Thyroid gland (tissue), 4 donors: ENCODE measurements around the gene PLCB1. TPM values are rescaled to one million over a fixed set of nuclear protein-coding genes. Genes with fewer than 3 reads are reported as not detected.

ENCODE experiments used
- DNase-seq, 2 donors: peaks; one replicate each; pipeline ENCODE4 v3.0.0-alpha.2; 2019
- H3K27ac ChIP-seq, 3 donors: fragments of 200-600 bp; sonication (generic); 1 replicate in 2 of 3; 2 replicates in 1 of 3; pipeline ENCODE4 v1.5.1; 2016 to 2019; ENCODE audit warnings: mild to moderate bottlenecking in 1 of 3, moderate library complexity in 1 of 3
- H3K27me3 ChIP-seq: fragments of 200-600 bp; sonication (generic); one replicate; pipeline ENCODE4 v1.5.1; 2019
- H3K36me3 ChIP-seq, 2 donors: fragments of 200-600 bp; sonication (generic); one replicate each; pipeline ENCODE4 v1.5.1; 2016 to 2019
- H3K4me1 ChIP-seq, 2 donors: fragments of 200-600 bp; sonication (generic); one replicate each; pipeline ENCODE4 v1.5.1; 2017 to 2019
- H3K4me3 ChIP-seq, 3 donors: fragments of 200-600 bp; sonication (generic); replicated peaks in 1 of 3; 1 replicate in 2 of 3; 2 replicates in 1 of 3; pipeline ENCODE4 v1.5.1; 2016; ENCODE audit warnings: mild to moderate bottlenecking in 1 of 3
- H3K9me3 ChIP-seq: fragments of 200-600 bp; sonication (generic); one replicate; pipeline ENCODE4 v1.5.1; 2017
- CTCF ChIP-seq, 6 experiments: fragments of 200-600 bp in 3 of 6; fragments of 450-650 bp in 3 of 6; sonication (generic) in 3 of 6; IDR thresholded peaks; one replicate each; pipeline ENCODE4 v1.5.1; 2016 to 2019; ENCODE audit warnings: antibody characterized with exemption in 6 of 6, mild to moderate bottlenecking in 2 of 6, inconsistent platforms in 1 of 6, moderate library complexity in 1 of 6
- POLR2A ChIP-seq, 2 donors: fragments of 450-650 bp; IDR thresholded peaks; one replicate each; pipeline ENCODE4 v1.6.1; 2017; ENCODE audit warnings: antibody characterized with exemption in 2 of 2, mild to moderate bottlenecking in 2 of 2, moderate library complexity in 1 of 2
- WGBS, 2 donors: methylation state at CpG; one replicate each; pipeline ENCODE4 v1.1.5; 2017; 5-methylcytosine and 5-hydroxymethylcytosine counted together
- intact Hi-C: fragments of 100-400 bp; cut with DNase I; formaldehyde crosslinking; loops from one replicate; pipeline ENCODE4 v1.15.1; 2023
- total RNA-seq, 4 donors: library from RNA; depleted of rRNA; stranded (reverse); fragments of >200 nt; gene quantifications; one replicate each; pipeline ENCODE4 v1.2.3, GENCODE V29; 2016

Gene PLCB1
- total RNA-seq, 4 donors from 2014 or later, result 7.3 to 14.1 (median 11.0) TPM

DNA sequence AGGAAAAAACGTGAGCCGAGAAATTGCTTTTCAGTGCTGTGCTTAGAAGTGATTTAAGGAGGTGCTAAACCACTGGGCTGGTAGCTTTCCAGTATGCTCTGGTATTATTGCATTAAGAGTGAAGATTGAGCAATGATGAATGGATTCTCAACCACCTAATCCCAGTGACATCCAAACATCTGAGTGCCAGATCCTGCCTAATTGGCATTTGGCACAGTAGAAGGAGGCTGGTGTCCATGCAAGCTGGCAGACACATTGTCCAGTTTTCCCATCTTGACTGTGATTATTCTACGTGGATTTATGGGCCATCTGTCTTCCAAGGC is 538.8 kb downstream of the PLCB1 start:
- intact Hi-C loops, result no loop called here
- DNase-seq, result no peak
- WGBS, 2 donors, result 76 to 89% methylated on average over 3 of the region's 3 CpGs

DNA sequence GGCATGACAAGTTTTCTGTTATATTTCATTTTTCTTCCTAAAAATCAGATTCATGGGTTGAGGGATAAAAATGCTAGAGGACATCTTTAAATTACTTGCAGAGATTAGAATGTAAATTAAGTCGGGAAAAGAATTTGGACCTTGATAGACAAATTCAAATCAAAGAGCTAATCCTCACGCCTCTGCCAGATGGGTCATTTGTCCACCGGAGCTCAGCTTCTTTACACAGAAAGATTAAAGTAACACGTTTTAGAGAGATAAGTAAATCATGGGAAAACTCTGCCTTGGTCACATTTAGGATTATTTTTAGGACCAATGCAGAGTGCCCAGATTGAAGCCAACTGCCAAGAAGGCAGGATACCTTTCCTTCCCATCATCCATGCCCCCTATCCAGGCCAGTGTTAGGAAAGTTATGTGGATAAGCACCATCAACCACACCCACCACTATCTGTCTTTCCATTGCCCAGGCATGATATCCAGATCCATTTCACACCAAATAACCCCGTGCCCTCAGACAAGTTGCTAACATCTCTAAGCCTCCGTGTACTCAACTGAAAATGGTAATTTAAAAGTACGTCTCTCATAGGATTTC is 539.4 kb downstream of the PLCB1 start:
- DNase-seq, result no peak
- 77 to 80% methylated on average over 7 of the region's 7 CpGs for WGBS, 2 donors
- no peak for TF ChIP-seq POLR2A (IDR thresholded peaks at IDR 0.05)
- no peak for TF ChIP-seq CTCF (IDR thresholded peaks at IDR 0.05)

More for the DNA sequence above, 538.8 kb downstream of the PLCB1 start:
- Histone ChIP-seq H3K27ac (no peak overlapping the region), H3K9me3 (no peaks in the 10 kb centered on the region), H3K27me3 (no peaks in the 10 kb centered on the region), H3K4me1 (no peaks in the 10 kb centered on the region), H3K4me3 (no peak overlapping the region), H3K36me3 (no peaks in the 10 kb centered on the region)
- TF ChIP-seq CTCF (IDR thresholded peaks at IDR 0.05) (no peak), POLR2A (IDR thresholded peaks at IDR 0.05) (no peak)

GRCh38 chr20:8673116-8673515 is 541.0 kb downstream of the PLCB1 start:
- WGBS, 2 donors, result 96 to 97% methylated on average over 2 of the region's 2 CpGs
- Histone ChIP-seq H3K36me3 (no peaks in the 10 kb centered on the region), H3K27me3 (no peaks in the 10 kb centered on the region), H3K4me3 (no peak overlapping the region), H3K4me1 (no peaks in the 10 kb centered on the region), H3K27ac (no peak overlapping the region), H3K9me3 (no peaks in the 10 kb centered on the region)
- intact Hi-C loops, result no loop called here
- no peak for DNase-seq
- TF ChIP-seq CTCF (IDR thresholded peaks at IDR 0.05) (no peak), POLR2A (IDR thresholded peaks at IDR 0.05) (no peak)

More for the DNA sequence above, 539.4 kb downstream of the PLCB1 start:
- Histone ChIP-seq H3K4me1 (no peaks in the 10 kb centered on the region), H3K9me3 (no peaks in the 10 kb centered on the region), H3K36me3 (no peaks in the 10 kb centered on the region), H3K27me3 (no peaks in the 10 kb centered on the region), H3K27ac (no peak overlapping the region), H3K4me3 (no peak overlapping the region)
- intact Hi-C loops, result no loop called here

DNA sequence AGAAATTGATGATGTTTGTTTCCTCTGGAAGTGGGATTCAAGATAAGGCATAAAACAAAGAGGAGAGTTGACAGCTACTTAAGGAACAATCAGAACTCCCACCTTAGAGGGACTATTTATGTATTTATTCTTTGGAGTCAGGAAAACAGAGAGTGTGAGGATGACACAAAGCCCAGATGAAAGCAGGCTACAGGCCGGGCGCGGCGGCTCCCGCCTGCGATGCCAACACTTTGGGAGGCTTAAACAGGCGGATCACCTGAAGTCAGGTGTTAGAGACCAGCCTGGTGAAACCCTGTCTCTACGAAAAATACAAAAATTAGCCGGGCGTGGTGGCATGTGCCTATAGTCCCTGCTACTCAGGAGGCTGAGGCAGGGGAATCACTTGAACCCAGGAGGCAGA is 543.8 kb downstream of the PLCB1 start:
- Histone ChIP-seq H3K9me3 (no peaks in the 10 kb centered on the region), H3K27ac (no peak overlapping the region), H3K27me3 (no peaks in the 10 kb centered on the region), H3K4me1 (no peaks in the 10 kb centered on the region), H3K4me3 (no peak overlapping the region), H3K36me3 (no peaks in the 10 kb centered on the region)
- intact Hi-C loops, result no loop called here
- TF ChIP-seq CTCF (IDR thresholded peaks at IDR 0.05) (no peak), POLR2A (IDR thresholded peaks at IDR 0.05) (no peak)
- WGBS, 2 donors, result 94 to 96% methylated on average over 10 of the region's 10 CpGs
- no peak for DNase-seq

DNA sequence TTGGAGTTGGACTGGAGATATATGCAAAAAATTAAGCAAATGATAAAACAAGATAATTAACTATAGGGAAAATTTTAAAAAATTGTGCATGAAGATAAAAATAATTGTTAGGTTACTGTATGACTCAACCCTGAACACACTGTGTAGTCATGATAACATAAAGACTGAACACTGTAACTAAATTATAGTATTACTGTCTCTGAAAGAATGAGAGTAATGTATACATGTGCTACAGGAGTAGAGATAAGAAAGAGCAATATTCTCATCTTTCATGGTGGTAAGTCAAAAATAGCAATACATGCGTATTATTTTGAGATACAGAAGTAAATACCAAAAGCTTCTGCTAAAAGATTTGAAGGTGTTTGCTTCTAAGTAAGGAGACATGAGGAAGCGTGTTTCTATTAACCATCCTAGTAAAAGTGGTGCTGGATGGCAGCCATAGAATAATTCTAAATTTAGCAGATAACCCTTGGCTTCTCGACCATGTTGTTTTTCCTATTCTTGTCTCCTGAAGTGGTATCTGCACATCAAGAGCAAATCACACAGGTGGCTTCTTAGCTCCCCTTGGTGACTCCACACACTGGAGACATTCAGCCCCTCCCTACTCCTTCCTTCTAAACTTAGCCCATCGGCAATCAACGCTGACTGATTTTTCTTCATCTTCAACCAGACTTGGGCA is 546.2 kb downstream of the PLCB1 start:
- no peaks in the 10 kb centered on the region for H3K36me3 ChIP-seq
- TF ChIP-seq CTCF (IDR thresholded peaks at IDR 0.05) (no peak), POLR2A (IDR thresholded peaks at IDR 0.05) (no peak)
- no peaks in the 10 kb centered on the region for H3K9me3 ChIP-seq
- no peak for DNase-seq
- no peaks in the 10 kb centered on the region for H3K27me3 ChIP-seq
- 74 to 78% methylated on average over 5 of the region's 5 CpGs for WGBS, 2 donors
- intact Hi-C loops, result no loop called here
- no peak overlapping the region for H3K4me3 ChIP-seq
- H3K27ac ChIP-seq, result no peak overlapping the region
- H3K4me1 ChIP-seq, result no peaks in the 10 kb centered on the region
